Calu3 (cell line): ENCODE data around the gene COL11A2. TPM values are rescaled to one million over a fixed set of nuclear protein-coding genes. Genes with fewer than 3 reads are reported as not detected.

Experiments
- BruUV-seq: library from RNA; stranded (reverse); fragments of 400-500 nt; replicated peaks from 2 replicates; lab custom pipeline; 2021; lab: Mats Ljungman, UMichigan
- CTCF ChIA-PET: fragments of 300-600 bp; sonication (Branson Sonifier 250); formaldehyde crosslinking; loops from one replicate; lab custom pipeline; 2022; ENCODE audit warnings: antibody characterized with exemption; lab: Charles Lee
- DNase-seq: peaks from one replicate; pipeline ENCODE4 v3.0.0; 2022
- H3K27ac Mint-ChIP-seq: one replicate; pipeline ENCODE4 v1.8.0; 2022; ENCODE audit warnings: mixed read lengths; ENCODE audit not compliant: unreplicated experiment
- H3K27me3 Mint-ChIP-seq: one replicate; pipeline ENCODE4 v1.8.0; 2022; ENCODE audit warnings: mixed read lengths; ENCODE audit not compliant: unreplicated experiment
- H3K36me3 Mint-ChIP-seq: one replicate; pipeline ENCODE4 v1.8.0; 2022; ENCODE audit warnings: mild to moderate bottlenecking, moderate library complexity, mixed read lengths; ENCODE audit not compliant: insufficient read depth, unreplicated experiment
- H3K4me1 Mint-ChIP-seq: one replicate; pipeline ENCODE4 v1.8.0; 2022; ENCODE audit warnings: mild to moderate bottlenecking, low read depth, mixed read lengths; ENCODE audit not compliant: unreplicated experiment
- H3K4me3 Mint-ChIP-seq: one replicate; pipeline ENCODE4 v1.8.0; 2022; ENCODE audit warnings: mild to moderate bottlenecking, low read depth, moderate library complexity, mixed read lengths; ENCODE audit not compliant: unreplicated experiment
- H3K9me3 Mint-ChIP-seq: one replicate; pipeline ENCODE4 v1.8.0; 2022; ENCODE audit warnings: low read depth, mixed read lengths; ENCODE audit not compliant: unreplicated experiment
- intact Hi-C: fragments of 100-400 bp; cut with micrococcal nuclease; formaldehyde crosslinking; loops from one replicate; pipeline ENCODE4 v1.10.0; 2022; ENCODE audit not compliant: unreplicated experiment
- total RNA-seq: library from RNA; stranded (reverse); gene quantifications from 2 replicates; pipeline ENCODE4 v1.2.3, GENCODE V29; 2022
- TF ChIP-seq, protein P1 (sequence below): fragments of 200-600 bp; IDR thresholded peaks from one replicate; pipeline ENCODE4 v1.8.0; 2022; ENCODE audit warnings: antibody characterized with exemption; ENCODE audit not compliant: unreplicated experiment

Gene COL11A2
- total RNA-seq, 1 experiment from 2014 or later: 1.8 TPM

DNA sequence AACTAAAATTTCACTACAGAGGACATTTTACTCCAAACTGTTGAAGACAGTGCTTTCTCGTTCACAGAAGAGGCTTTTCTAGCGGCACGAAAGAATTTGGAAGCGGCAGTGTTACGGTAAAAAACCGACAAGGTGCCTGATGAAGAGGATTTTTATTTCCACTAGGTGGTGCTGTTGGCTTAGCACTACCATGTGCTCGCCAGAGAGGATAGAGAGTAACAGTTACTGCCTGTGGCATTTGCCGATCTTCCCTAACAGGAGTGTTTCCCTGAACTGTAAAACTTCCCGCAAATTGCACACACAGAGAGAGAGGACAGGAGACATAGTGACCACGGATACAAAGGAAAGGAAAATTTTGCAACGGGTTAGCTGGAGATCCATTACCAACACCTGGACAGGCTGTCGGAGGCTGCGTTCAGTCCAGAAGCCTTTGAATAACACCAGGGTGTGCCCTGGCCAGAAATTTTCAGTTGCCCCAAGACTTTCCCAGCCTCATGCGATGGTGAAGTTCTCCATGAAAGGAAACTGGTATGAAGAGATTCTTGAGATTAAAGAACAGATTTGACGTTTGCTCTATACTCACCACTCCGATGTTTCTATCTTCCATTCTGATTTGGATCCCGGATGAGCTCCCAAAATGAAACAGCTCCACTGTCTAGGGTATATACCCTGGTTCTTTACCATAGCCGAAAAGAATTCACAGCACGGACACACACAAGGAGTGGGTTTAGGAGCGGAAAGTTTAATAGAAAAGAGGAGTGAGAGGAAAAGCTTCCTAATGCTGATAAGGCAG is 68.3 kb downstream of the COL11A2 start:
- no peaks in the 10 kb centered on the region for H3K36me3 Mint-ChIP-seq
- H3K4me1 Mint-ChIP-seq: no peaks in the 10 kb centered on the region
- H3K4me3 Mint-ChIP-seq: no peak overlapping the region
- no peak overlapping the region for H3K27ac Mint-ChIP-seq
- CTCF ChIA-PET: interaction anchor here (1.7 to 2.0 kb wide), 2 partner anchors 49 to 125 kb away, joined by 5 to 9 read pairs; no protein-coding TSS in a partner anchor
- TF ChIP-seq, protein P1, sequence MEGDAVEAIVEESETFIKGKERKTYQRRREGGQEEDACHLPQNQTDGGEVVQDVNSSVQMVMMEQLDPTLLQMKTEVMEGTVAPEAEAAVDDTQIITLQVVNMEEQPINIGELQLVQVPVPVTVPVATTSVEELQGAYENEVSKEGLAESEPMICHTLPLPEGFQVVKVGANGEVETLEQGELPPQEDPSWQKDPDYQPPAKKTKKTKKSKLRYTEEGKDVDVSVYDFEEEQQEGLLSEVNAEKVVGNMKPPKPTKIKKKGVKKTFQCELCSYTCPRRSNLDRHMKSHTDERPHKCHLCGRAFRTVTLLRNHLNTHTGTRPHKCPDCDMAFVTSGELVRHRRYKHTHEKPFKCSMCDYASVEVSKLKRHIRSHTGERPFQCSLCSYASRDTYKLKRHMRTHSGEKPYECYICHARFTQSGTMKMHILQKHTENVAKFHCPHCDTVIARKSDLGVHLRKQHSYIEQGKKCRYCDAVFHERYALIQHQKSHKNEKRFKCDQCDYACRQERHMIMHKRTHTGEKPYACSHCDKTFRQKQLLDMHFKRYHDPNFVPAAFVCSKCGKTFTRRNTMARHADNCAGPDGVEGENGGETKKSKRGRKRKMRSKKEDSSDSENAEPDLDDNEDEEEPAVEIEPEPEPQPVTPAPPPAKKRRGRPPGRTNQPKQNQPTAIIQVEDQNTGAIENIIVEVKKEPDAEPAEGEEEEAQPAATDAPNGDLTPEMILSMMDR: peak; percentile 64
- intact Hi-C loops: no loop called here
- peaks cover 97% of the 10 kb centered on the region for H3K27me3 Mint-ChIP-seq
- no TSS peak for BruUV-seq
- DNase-seq: peak; percentile 25
- H3K9me3 Mint-ChIP-seq: peaks cover 7% of the 10 kb centered on the region

DNA sequence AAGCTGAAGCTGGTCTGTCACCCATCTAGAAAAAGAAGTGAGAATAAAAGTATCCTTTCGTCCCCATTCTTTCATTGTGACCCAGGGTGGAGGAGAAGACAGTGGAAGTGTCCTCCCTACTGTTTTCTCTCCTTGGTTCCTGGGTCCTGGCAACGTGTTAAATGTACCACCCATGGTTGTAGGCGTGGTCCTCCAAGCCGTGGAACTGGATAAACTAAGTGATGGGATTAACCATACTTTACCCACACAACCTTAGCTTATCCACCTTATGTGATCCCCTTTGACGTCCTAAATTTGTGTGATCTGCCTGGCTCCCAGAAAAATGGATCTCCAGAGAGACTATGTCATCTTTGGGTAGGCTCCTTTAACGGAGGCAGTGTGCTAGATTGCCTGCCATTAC is 69.1 kb downstream of the COL11A2 start:
- Mint-ChIP-seq H3K36me3 (no peaks in the 10 kb centered on the region), H3K27ac (no peak overlapping the region), H3K4me3 (no peak overlapping the region), H3K4me1 (no peaks in the 10 kb centered on the region), H3K9me3 (peaks cover 7% of the 10 kb centered on the region), H3K27me3 (peaks cover 90% of the 10 kb centered on the region)
- BruUV-seq: no TSS peak
- CTCF ChIA-PET: interaction anchor here (0.8 to 2.0 kb wide), 3 partner anchors 13 to 126 kb away, joined by 5 to 13 read pairs (median 9); no protein-coding TSS in a partner anchor
- TF ChIP-seq, protein P1: no peak
- no peak for DNase-seq
- intact Hi-C loops: no loop called here

GRCh38 chr6:33120001-33120400 is 72.3 kb downstream of the COL11A2 start:
- Mint-ChIP-seq H3K4me3 (no peak overlapping the region), H3K9me3 (peaks cover 7% of the 10 kb centered on the region), H3K27me3 (peaks cover 90% of the 10 kb centered on the region), H3K27ac (no peak overlapping the region), H3K4me1 (no peaks in the 10 kb centered on the region), H3K36me3 (no peaks in the 10 kb centered on the region)
- TF ChIP-seq, protein P1: no peak
- BruUV-seq: no TSS peak
- CTCF ChIA-PET: interaction anchor here (1.1 kb wide), 1 partner anchor 128 kb away, joined by 3 read pairs; no protein-coding TSS in a partner anchor
- intact Hi-C loops: no loop called here
- no peak for DNase-seq

DNA sequence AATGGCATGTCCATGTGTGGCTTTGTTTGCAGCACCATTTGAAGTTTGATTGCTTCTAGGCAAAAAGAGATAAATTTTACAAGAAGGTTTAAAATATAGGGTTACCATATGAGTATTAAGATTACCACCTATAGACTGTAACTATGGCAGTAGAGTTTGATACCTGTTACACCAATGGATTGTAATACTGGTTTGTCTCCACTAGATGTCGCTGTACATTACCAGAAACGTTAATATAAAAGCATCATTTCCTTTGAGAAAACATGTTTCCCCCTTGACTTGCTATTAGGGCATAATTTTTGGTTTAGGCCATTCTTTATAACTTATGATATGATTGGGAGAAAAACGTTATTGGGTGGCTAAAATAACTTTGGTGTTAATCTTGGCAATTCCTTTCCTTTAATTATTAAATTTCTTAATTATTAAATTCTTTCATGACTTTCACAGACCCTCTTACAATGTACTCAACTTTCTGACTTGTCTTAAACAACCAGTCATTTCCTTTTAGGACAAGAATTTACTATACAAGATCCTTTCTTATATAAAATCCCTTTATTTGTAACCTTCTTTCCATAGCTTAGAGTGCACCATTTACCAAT is 73.6 kb downstream of the COL11A2 start:
- Mint-ChIP-seq H3K4me1 (no peaks in the 10 kb centered on the region), H3K4me3 (no peak overlapping the region), H3K27ac (no peak overlapping the region), H3K36me3 (no peaks in the 10 kb centered on the region), H3K9me3 (peaks cover 4% of the 10 kb centered on the region), H3K27me3 (peaks cover 90% of the 10 kb centered on the region)
- TF ChIP-seq, protein P1: peak; percentile 86
- intact Hi-C loops: loop anchor here (2.0 to 5.0 kb wide), 3 partner anchors 30 to 130 kb away; no protein-coding TSS in a partner anchor
- CTCF ChIA-PET: interaction anchor here (0.5 kb wide), 1 partner anchor 26 kb away, joined by 3 read pairs; no protein-coding TSS in a partner anchor
- no TSS peak for BruUV-seq
- peak; percentile 41 for DNase-seq
